Measurements from ENCODE around the gene OR5AK2. TPM values are rescaled to one million over a fixed set of nuclear protein-coding genes. Genes with fewer than 3 reads are reported as not detected.
A peak's percentile ranks its signal among the peaks of the same experiment; 100 is the strongest.

OR5AK2 gene
- total and polyA plus RNA-seq, 2 donors (not counting 3 experiments of a cell fraction or from before 2014, with no cell fraction given) = not detected

DNA sequence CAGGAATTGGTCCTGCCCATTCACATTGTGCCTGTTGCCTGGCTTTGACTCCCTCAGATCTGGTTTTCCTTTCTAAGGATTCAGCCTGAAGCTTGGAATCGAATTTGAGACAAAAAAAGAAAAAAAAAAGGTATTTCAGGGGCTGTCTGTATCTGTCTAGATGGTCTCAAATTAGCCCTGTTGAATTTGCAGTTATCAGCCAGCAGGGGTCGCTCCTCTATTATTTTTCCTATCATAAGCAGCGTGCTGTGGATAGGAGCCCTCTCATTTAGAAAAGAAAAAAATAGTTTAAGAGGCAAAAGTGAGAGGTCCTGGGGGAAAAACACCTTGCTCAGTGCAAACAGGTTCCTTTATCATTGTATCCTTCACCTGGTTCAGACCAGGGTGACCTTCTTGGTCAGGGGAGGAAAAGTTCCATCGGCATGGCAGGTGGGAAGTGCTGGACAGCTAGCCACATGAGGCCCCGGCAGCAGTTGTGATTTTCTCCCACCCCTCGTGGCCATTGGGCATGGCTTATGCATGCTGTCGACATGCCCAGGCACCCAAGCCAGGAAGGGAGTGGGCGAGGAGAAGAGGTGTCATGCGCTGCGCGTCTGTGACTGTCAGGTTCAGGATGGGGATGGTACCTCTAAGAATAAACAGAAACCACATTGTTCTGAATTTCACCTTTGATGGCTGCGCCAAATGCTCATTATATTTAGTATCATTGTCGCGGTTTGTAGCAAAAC is 13.1 kb downstream of the OR5AK2 start:
- Histone ChIP-seq H3K79me2 (ENCODE audit: control insufficient read depth, insufficient read depth, low read length) (no peaks in the 10 kb centered on the region), H3K9me1 (replicated peaks; ENCODE audit: control insufficient read depth, extremely low read depth, insufficient read depth, low read length) (no peaks in the 10 kb centered on the region), H3K4me1 (ENCODE audit: control insufficient read depth, extremely low read depth, insufficient read depth, low read length) (no peaks in the 10 kb centered on the region), H3K27me3 (ENCODE audit: control insufficient read depth in 2 of 2, insufficient read depth in 2 of 2, low read length in 2 of 2) (no peaks in the 10 kb centered on the region), H2AFZ (ENCODE audit: low read depth, low read length) (no peak overlapping the region), H3K9me3 (replicated peaks; ENCODE audit: control insufficient read depth, insufficient read depth, low read length) (no peaks in the 10 kb centered on the region), H3K4me2 (ENCODE audit: insufficient read depth, low read length) (no peak overlapping the region), H3K27ac (ENCODE audit: insufficient read depth, low read depth, low read length) (no peak overlapping the region), H3K9ac (replicated peaks; ENCODE audit: extremely low read depth, insufficient read depth, low read length) (no peak overlapping the region), H3K36me3 (ENCODE audit: control insufficient read depth in 2 of 2, extremely low read depth in 1 of 2, insufficient read depth in 2 of 2, low read length in 2 of 2) (no peaks in the 10 kb centered on the region), H3K4me3 (replicated peaks in 1 of 3; ENCODE audit: insufficient read depth in 1 of 3, low read depth in 1 of 3, low read length in 3 of 3) (no peak overlapping the region), H4K20me1 (replicated peaks; ENCODE audit: control insufficient read depth, extremely low read depth, insufficient read depth, low read length) (no peaks in the 10 kb centered on the region)
- DNase-seq (ENCODE audit: low read depth, low spot score) (peak; percentile 2), FAIRE-seq (no peak)
- dilution Hi-C loops (cut with MboI; ENCODE audit: extremely low pct_ligation_motif_present, low sequenced_read_pairs) = no loop called here
- POLR2A ChIA-PET = no interaction called here
- CTCF ChIA-PET = interaction anchor here (0.7 to 1.4 kb wide), 3 partner anchors 194 to 248 kb away, joined by 3 to 16 read pairs (median 16); no protein-coding TSS in a partner anchor
- intact Hi-C loops (cut with micrococcal nuclease) = loop anchor here (1.0 to 10.0 kb wide), 4 partner anchors 114 to 276 kb away; no protein-coding TSS in a partner anchor
- BruUV-seq (replicated peaks) = no TSS peak
- TF ChIP-seq EZH2 (IDR thresholded peaks at IDR 0.05; ENCODE audit: borderline replicate concordance, low read depth, low read length, severe bottlenecking) = no peak
- TF ChIP-seq, protein P1, sequence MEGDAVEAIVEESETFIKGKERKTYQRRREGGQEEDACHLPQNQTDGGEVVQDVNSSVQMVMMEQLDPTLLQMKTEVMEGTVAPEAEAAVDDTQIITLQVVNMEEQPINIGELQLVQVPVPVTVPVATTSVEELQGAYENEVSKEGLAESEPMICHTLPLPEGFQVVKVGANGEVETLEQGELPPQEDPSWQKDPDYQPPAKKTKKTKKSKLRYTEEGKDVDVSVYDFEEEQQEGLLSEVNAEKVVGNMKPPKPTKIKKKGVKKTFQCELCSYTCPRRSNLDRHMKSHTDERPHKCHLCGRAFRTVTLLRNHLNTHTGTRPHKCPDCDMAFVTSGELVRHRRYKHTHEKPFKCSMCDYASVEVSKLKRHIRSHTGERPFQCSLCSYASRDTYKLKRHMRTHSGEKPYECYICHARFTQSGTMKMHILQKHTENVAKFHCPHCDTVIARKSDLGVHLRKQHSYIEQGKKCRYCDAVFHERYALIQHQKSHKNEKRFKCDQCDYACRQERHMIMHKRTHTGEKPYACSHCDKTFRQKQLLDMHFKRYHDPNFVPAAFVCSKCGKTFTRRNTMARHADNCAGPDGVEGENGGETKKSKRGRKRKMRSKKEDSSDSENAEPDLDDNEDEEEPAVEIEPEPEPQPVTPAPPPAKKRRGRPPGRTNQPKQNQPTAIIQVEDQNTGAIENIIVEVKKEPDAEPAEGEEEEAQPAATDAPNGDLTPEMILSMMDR (IDR thresholded peaks at IDR 0.05; ENCODE audit: extremely low read depth in 1 of 2, insufficient read depth in 1 of 2, low read depth in 1 of 2, low read length in 2 of 2) = peak; percentile 17 to 45

DNA sequence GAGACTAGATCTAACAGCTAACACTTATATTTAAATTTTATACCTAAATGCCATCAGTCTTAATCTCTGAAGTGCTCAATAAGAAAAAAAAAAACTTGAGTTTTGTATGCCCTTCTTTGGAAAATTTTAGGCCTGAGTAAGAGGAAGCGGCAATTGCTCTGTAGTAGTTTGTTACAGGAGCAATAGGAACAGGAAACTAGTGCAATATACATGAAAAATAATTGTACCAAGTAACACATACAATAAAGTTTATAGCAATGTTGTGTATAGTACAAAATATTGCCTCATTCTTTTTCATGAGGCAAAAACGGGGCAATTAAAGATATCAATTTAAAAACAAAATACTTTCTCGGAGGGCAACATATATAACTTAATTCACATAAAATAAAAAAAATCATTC is 19.7 kb downstream of the OR5AK2 start:
- FAIRE-seq = no peak
- Histone ChIP-seq H3K4me2 (ENCODE audit: insufficient read depth, low read length) (no peak overlapping the region), H3K9me3 (replicated peaks; ENCODE audit: control insufficient read depth, insufficient read depth, low read length) (no peaks in the 10 kb centered on the region), H3K4me3 (replicated peaks in 1 of 3; ENCODE audit: insufficient read depth in 1 of 3, low read depth in 1 of 3, low read length in 3 of 3) (no peak overlapping the region), H3K36me3 (ENCODE audit: control insufficient read depth in 2 of 2, extremely low read depth in 1 of 2, insufficient read depth in 2 of 2, low read length in 2 of 2) (no peaks in the 10 kb centered on the region), H3K4me1 (ENCODE audit: control insufficient read depth, extremely low read depth, insufficient read depth, low read length) (no peaks in the 10 kb centered on the region), H4K20me1 (replicated peaks; ENCODE audit: control insufficient read depth, extremely low read depth, insufficient read depth, low read length) (no peaks in the 10 kb centered on the region), H3K9ac (replicated peaks; ENCODE audit: extremely low read depth, insufficient read depth, low read length) (no peak overlapping the region), H3K79me2 (ENCODE audit: control insufficient read depth, insufficient read depth, low read length) (no peaks in the 10 kb centered on the region), H3K27me3 (ENCODE audit: control insufficient read depth in 2 of 2, insufficient read depth in 2 of 2, low read length in 2 of 2) (no peaks in the 10 kb centered on the region), H3K9me1 (replicated peaks; ENCODE audit: control insufficient read depth, extremely low read depth, insufficient read depth, low read length) (no peaks in the 10 kb centered on the region), H2AFZ (ENCODE audit: low read depth, low read length) (no peak overlapping the region), H3K27ac (ENCODE audit: insufficient read depth, low read depth, low read length) (no peak overlapping the region)
- POLR2A ChIA-PET = no interaction called here
- CTCF ChIA-PET = no interaction called here
- no TSS peak for BruUV-seq (replicated peaks)
- DNase-seq (ENCODE audit: low read depth, low spot score) = no peak
- no peak for TF ChIP-seq POLR2A (IDR thresholded peaks at IDR 0.05; ENCODE audit: low read depth, low read length)
- no peak for TF ChIP-seq FOS (IDR thresholded peaks at IDR 0.05; ENCODE audit: borderline replicate concordance, insufficient read depth, low read length)
- TF ChIP-seq, protein P1 (IDR thresholded peaks at IDR 0.05; ENCODE audit: extremely low read depth in 1 of 2, insufficient read depth in 1 of 2, low read depth in 1 of 2, low read length in 2 of 2) = no peak
- dilution Hi-C loops (cut with MboI; ENCODE audit: extremely low pct_ligation_motif_present, low sequenced_read_pairs) (no loop called here), intact Hi-C loops (cut with micrococcal nuclease) (loop anchor here (10.0 kb wide), 1 partner anchor 164 kb away; no protein-coding TSS in a partner anchor)

Data from endothelial cell of umbilical vein (primary cell).